ENCODE results near the gene TLR3.

The TLR3 gene

DNA sequence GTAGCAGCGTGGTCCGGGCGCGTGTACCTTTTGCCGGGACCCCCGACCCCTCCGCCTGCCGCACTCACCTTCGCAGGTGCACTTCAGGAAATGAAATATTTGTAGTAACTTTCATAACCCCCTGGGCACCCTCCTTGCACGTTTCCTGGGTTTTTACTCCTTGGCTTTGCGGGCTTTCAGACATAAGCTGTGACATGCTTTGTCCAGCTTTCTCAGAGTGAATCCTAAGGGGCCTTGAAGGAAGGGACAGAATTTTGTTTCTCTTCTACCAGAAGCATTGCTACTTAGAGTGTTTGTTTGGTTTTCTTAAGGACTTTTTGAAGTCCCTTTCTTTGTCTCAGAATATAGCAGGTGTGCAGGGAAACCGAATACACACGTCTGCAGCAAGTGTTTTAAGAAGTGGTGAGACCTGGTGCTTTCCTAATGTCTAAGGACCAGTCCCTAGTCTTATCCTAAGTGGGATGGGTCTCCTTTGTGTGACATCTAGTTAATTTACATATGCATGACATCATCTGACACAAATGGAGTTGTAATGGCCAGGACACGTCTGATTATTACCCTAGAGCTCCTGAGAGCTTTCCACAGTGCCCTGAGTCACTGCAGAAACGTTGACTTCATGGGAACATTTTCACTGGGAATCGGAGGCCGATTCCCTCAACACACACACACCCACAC lies 36.8 kb downstream of the TLR3 start:
- DNase-seq (ENCODE audit: low read depth) = no peak

DNA sequence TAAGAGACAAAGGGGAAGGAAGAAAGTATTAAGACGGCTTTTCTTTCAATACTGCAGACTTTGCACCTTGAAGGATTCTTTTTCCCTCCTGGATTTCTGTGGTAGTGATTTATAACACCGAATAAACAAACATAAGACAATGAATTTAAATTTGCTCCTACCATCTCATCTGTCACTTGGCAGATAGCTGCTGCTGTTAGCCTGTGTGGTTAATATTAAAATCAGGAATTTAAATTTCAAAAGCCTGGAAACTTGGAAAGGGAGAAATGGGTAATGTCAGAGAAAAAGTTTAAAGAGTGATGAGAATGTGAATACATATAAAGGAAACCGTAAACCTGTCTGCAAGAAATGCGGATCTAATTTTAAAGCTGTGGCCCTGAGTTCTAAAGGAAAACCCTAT lies 39.0 kb downstream of the TLR3 start:
- no peak for DNase-seq (ENCODE audit: low read depth)

DNA sequence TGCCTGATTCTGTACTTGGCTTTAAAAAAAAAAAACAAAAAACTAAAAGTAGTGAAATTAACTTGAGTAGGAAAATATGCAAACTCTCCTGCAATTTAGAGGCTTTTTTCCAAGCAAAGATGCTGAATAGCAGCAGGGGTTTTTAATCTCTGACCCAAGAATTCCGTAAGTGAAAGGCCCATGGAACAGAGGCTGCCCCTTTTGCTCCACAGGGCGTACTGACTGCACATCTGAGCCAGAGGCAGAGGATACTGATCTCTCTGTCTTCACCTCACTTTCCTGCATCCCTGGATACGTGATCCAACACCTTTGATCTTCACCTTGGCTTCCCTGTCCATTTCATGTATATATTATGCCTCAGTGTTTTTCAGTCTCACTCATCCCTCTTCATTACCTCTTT lies 39.4 kb downstream of the TLR3 start:
- no peak for DNase-seq (ENCODE audit: low read depth)

DNA sequence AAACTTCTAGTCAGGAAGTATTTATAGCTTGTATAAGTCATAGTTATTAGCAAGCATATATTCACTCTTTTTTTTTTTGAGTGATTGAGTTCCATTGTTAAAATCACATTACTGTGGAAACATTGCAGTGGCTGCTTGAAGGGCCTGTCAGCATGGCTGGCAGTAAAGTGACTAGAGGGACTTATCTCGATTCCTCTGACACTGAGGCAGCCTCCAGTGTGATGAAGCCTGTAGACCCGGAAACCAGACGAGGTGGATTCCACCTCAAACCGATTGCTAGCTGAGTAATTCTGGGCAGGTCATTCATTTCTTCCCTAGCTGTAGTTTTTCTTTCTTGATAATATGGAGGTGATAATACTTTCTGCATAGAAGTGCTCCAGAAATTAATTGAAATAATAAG lies 40.3 kb downstream of the TLR3 start:
- no peak for DNase-seq (ENCODE audit: low read depth)

DNA sequence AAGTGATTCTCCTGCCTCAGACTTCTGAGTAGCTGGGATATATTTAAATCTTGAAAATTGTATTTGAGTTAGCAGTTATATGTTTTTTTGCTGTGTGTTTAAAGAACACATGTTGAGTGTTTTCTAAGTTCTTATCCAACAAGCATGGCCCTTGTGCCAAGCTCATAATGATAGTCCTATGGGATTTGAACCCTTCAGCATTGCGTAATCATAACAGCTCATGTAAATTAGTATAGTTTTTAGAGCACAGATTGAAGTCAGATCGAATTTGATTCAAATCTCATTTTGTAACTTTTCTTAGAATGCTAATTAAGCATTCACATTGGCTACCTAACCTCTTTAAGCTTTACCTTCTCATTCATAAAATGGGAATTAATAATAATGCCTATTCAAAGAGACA lies 47.7 kb downstream of the TLR3 start:
- no peak for DNase-seq (ENCODE audit: low read depth)

DNA sequence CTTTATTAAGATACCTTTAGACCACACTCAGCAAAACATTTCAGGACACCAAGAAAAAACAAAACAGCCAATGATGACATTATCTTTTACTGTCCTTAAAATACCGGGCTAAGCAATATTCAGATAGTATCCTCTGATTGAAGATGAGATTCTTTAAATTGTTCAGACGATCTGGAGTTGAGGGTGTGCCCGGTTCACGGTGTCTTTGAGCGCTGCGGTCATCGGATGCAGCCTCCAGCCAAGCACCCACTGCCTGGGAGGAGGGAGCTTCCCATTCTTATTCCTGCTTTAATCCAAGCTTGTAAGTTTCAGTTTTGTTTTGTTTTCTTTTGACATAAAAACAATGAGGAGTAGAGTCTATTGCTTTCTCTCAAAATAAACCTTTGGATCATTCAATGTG lies 49.6 kb downstream of the TLR3 start:
- DNase-seq (ENCODE audit: low read depth) = no peak

DNA sequence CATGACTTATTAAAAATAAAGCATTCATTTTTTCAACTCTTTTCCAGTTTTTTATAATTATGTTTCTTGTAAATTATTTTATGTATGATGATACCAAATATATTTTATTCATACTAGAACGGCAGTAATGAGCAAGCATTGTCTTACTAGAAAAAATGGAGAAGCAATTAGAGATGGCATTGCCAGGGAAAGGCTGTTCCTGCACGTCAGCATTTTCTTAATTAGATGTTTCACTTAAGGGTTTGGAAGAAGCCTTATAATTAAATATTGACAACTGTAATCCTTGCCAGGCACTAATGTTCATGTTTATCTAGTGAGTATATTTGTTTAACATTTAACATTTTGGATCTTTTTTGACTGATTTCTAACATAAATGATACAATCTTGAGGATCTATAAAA lies 52.1 kb downstream of the TLR3 start:
- DNase-seq (ENCODE audit: low read depth) = no peak

DNA sequence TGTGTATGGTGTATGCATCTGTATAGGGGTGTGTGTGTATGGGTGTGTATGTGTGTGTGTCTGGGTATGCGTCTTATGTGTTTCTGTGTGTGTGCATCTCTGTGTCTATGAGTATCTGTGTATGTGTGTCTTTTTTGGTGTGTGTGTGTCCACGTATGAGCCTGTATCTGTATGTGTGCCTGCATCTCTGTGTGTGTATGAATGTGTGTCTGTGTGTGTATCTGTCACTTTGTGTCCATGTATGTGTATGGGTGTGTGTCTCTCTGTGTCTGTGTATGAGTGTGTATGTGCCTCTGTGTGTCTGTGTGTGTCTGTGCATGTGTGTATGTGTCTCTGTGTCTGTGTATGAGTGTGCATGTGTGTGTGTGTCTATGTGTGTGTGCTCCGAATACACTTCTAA lies 59.9 kb downstream of the TLR3 start:
- DNase-seq (ENCODE audit: low read depth) = no peak

DNA sequence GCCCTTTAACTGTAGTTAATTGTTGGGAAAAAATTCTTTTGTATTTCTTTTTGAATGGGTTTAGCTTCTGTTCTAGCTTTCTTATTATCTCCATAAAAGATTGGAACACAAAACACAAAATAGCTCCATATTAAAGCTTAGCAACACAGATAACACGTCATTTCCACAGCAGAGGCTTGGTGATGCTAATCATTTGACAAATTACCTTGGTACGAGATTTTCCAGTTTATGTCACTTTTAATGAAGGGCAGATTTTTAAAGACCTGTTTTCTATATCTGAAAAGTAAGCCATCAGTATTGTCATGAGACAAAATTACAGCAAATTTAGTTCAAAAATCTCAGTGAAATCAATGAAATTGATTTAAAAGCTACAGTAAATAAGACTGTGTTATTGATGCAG lies 63.0 kb downstream of the TLR3 start:
- no peak for DNase-seq (ENCODE audit: low read depth)

DNA sequence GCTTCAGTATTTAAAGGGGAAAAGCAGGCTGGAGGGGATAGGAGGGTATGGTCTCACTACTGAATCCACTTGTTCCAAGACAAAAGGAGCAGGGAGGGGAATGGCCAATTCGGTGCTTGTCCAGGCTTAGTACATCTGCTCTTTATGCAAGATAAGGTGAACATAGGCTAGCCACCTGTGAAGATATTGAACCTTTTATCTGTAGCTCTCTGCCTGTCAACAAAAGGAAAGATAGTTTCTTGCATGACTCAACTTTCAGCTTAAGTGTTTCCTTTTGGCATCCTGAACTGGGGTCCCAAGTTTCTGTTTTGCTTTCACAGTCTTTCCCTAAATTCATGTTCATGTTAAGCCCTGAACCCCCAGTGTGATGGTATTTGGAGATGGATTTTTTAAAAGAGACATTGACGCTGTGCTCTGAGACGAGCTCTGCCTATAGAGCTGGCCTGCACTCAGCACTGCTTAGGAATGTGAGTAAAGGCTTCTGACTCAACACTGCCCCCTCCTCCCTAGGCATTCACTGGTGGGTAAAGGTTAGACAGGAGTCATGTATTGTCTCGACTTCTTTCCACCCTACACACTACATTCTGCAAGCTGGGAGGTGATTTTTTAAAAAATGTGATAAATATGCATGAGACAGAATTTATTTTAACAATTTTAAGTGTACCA lies 63.8 kb downstream of the TLR3 start:
- DNase-seq (ENCODE audit: low read depth) = no peak

DNA sequence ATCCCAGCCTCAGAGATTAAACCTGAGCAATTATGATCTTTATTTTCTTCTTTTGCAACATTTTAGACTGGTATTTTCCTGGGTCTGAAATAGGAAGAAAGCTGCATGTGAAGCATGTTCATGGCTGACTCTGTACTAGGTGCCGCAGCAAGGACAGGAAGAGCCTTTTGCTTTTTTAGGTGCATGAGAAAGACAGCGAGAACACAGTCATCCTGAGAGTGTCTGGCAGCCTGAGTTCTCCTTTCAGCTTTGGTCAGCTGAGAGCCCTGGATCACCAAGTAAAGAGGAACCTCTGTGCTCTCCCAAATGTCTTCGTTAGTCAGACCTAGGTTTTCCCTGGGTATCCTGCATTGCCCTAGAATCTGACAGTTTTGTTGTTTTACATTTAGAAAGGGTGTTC lies 65.3 kb downstream of the TLR3 start:
- DNase-seq (ENCODE audit: low read depth) = no peak

DNA sequence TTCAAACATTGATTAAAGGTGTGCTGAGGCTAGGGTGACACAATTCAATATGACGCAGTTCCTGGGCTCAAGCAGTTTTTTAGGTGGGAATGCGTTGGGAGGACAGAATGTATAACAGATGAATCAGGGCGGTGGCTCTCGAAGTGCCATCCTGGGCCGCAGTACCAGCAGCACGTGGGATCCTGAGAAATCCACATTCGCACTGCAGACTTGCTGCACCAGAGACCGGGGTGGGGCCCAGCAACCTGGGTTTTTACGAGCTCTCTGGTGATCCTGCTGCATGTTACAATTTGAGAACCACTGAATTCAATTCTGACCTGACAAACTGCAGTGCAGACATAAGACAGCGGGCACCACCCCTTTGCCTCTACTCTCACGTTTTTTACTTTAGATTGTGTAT lies 65.9 kb downstream of the TLR3 start:
- DNase-seq (ENCODE audit: low read depth) = no peak

DNA sequence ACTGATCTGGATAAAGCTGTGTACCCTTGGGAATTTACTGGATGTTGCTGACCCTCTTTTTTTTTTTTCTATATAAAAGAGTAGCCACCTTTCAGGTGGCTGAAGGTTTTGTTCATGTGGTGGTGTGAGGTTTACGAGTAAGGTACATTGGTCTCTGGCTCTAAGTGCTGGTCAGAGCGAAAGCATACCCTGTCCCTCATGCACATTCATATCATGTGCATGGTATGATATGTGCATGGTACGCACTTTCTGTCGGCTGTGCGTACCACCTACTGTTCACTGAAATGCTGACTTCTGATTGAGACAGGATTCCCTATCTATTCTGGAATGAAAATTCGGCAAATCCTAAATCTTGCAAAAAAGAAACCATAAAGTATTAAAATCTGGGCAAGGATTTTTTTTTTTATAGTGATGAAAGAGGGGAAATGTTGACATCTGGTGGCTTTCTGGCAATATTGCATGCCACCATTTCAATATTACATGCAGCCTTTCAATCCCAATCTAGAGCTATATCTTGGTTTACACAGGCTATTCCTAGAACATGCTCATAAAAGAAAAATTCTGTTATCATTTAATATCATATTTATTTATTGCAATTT lies 68.3 kb downstream of the TLR3 start:
- DNase-seq (ENCODE audit: low read depth) = no peak
